H1 (cell line): ENCODE data around the gene C19orf53. TPM values are rescaled to one million over a fixed set of nuclear protein-coding genes. Genes with fewer than 3 reads are reported as not detected.

Experiments used
- CTCF ChIA-PET: fragments of 300-600 bp; sonication (Branson Sonifier 250); formaldehyde crosslinking; loops from one replicate; lab custom pipeline; 2021; ENCODE audit not compliant: partially characterized antibody; lab: Charles Lee
- POLR2A ChIA-PET: fragments of 300-600 bp; sonication (Branson Sonifier 250); formaldehyde crosslinking; loops from one replicate; lab custom pipeline; 2021; ENCODE audit warnings: inconsistent platforms; ENCODE audit not compliant: partially characterized antibody; lab: Charles Lee
- DNase-seq, 2 experiments: peaks; one replicate each; pipeline versions ENCODE4 v3.0.0 to v3.0.0-alpha.2; 2010 to 2022; ENCODE audit warnings: low spot score in 2 of 2, low read depth in 1 of 2, mixed read lengths in 1 of 2
- FAIRE-seq: peaks from 2 replicates; lab custom pipeline; 2011; peaks lifted over from hg19 to GRCh38; lab: Jason Lieb, UNC
- H2AFZ ChIP-seq: 2 replicates; pipeline ENCODE4 v1.8.1; 2012; ENCODE audit warnings: low read length, inconsistent platforms
- H2AK5ac ChIP-seq: 2 replicates; pipeline ENCODE4 v1.6.1; 2013; ENCODE audit warnings: low read depth, low read length
- H2BK120ac ChIP-seq: replicated peaks from 2 replicates; pipeline ENCODE3; 2013; ENCODE audit warnings: low read depth, low read length, inconsistent platforms
- H2BK12ac ChIP-seq: 2 replicates; pipeline ENCODE4 v1.6.1; 2013; ENCODE audit warnings: low read depth, low read length
- H2BK15ac ChIP-seq: 2 replicates; pipeline ENCODE4 v1.6.1; 2013; ENCODE audit warnings: low read length
- H2BK20ac ChIP-seq: 2 replicates; pipeline ENCODE4 v1.6.1; 2013; ENCODE audit warnings: low read length
- H2BK5ac ChIP-seq: 2 replicates; pipeline ENCODE4 v1.6.1; 2013; ENCODE audit warnings: low read depth, low read length
- H3K14ac ChIP-seq: 2 replicates; pipeline ENCODE4 v1.6.1; 2013; ENCODE audit warnings: inconsistent platforms; ENCODE audit not compliant: insufficient read length
- H3K18ac ChIP-seq: 2 replicates; pipeline ENCODE4 v1.6.1; 2013; ENCODE audit warnings: low read length; ENCODE audit errors: extremely low read depth
- H3K23ac ChIP-seq: 2 replicates; pipeline ENCODE4 v1.6.1; 2013; ENCODE audit warnings: inconsistent platforms; ENCODE audit not compliant: insufficient read length
- H3K23me2 ChIP-seq: 2 replicates; pipeline ENCODE4 v1.6.1; 2013; ENCODE audit warnings: low read depth, low read length
- H3K27ac ChIP-seq: 2 replicates; pipeline ENCODE4 v1.6.1; 2011; ENCODE audit warnings: low read depth, low read length, inconsistent platforms
- H3K27me3 ChIP-seq, 4 experiments: replicated peaks in 1 of 4; 1 replicate in 1 of 4; 2 replicates in 3 of 4; pipeline versions ENCODE4 v1.6.1 to v1.8.1; 2011 to 2013; ENCODE audit warnings: low read length in 3 of 4, mild to moderate bottlenecking in 3 of 4, inconsistent platforms in 2 of 4, mixed read lengths in 2 of 4, moderate library complexity in 1 of 4; ENCODE audit not compliant: control insufficient read depth in 3 of 4, insufficient read depth in 3 of 4; ENCODE audit errors: extremely low read depth in 1 of 4
- H3K36me3 ChIP-seq, 4 experiments: 2 replicates each; pipeline versions ENCODE4 v1.6.1 to v1.8.1; 2011 to 2013; ENCODE audit warnings: mild to moderate bottlenecking in 4 of 4, low read length in 3 of 4, moderate library complexity in 2 of 4, control low read depth in 1 of 4, inconsistent platforms in 1 of 4; ENCODE audit not compliant: insufficient read depth in 4 of 4, control insufficient read depth in 2 of 4
- H3K4ac ChIP-seq: replicated peaks from 2 replicates; pipeline ENCODE3; 2013; ENCODE audit warnings: low read length, low read depth, mixed read lengths, inconsistent platforms; ENCODE audit not compliant: insufficient read length
- H3K4me1 ChIP-seq, 4 experiments: replicated peaks in 1 of 4; 1 replicate in 1 of 4; 2 replicates in 3 of 4; pipeline versions ENCODE4 v1.6.1 to v1.8.1; 2011 to 2013; ENCODE audit warnings: low read length in 3 of 4, inconsistent platforms in 2 of 4, mixed read lengths in 1 of 4; ENCODE audit not compliant: insufficient read depth in 4 of 4, control insufficient read depth in 3 of 4
- H3K4me2 ChIP-seq, 2 experiments: 2 replicates each; pipeline versions ENCODE4 v1.6.1 to v1.8.1; 2011 to 2013; ENCODE audit warnings: low read depth in 2 of 2, low read length in 2 of 2, control low read depth in 1 of 2, inconsistent platforms in 1 of 2, mild to moderate bottlenecking in 1 of 2; ENCODE audit not compliant: insufficient read depth in 1 of 2
- H3K4me3 ChIP-seq, 4 experiments: fragments of 200-600, 300-600 bp in 1 of 4; sonication (generic), shearing (Covaris generic), sonication (Bioruptor Twin) in 1 of 4; 2 replicates each; pipeline versions ENCODE4 v1.5.1 to v1.8.1; 2011 to 2016; ENCODE audit warnings: low read length in 4 of 4, low read depth in 3 of 4, control low read depth in 2 of 4, inconsistent platforms in 2 of 4, mild to moderate bottlenecking in 2 of 4, mixed read lengths in 1 of 4, moderate library complexity in 1 of 4; ENCODE audit not compliant: insufficient read depth in 2 of 4; ENCODE audit errors: extremely low read depth in 1 of 4
- H3K56ac ChIP-seq: replicated peaks from 2 replicates; pipeline ENCODE3; 2013; ENCODE audit warnings: low read depth, mild to moderate bottlenecking, mixed read lengths, low read length, inconsistent platforms; ENCODE audit not compliant: insufficient read length
- H3K79me1 ChIP-seq: 2 replicates; pipeline ENCODE4 v1.6.1; 2013; ENCODE audit warnings: low read depth, low read length, control low read depth
- H3K79me2 ChIP-seq, 2 experiments: 2 replicates each; pipeline versions ENCODE4 v1.6.1 to v1.8.1; 2012 to 2013; ENCODE audit warnings: low read length in 2 of 2, mild to moderate bottlenecking in 2 of 2, inconsistent platforms in 1 of 2; ENCODE audit not compliant: insufficient read depth in 2 of 2, control insufficient read depth in 1 of 2
- H3K9ac ChIP-seq, 4 experiments: replicated peaks in 1 of 4; 1 replicate in 1 of 4; 2 replicates in 3 of 4; pipeline versions ENCODE4 v1.6.1 to v1.8.1; 2011 to 2013; ENCODE audit warnings: low read depth in 3 of 4, low read length in 3 of 4, control low read depth in 2 of 4, mild to moderate bottlenecking in 2 of 4, moderate library complexity in 2 of 4, inconsistent platforms in 1 of 4; ENCODE audit errors: extremely low read depth in 1 of 4
- H3K9me3 ChIP-seq, 2 experiments: 2 replicates each; pipeline versions ENCODE4 v1.6.1 to v1.8.1; 2012 to 2013; ENCODE audit warnings: mild to moderate bottlenecking in 2 of 2, moderate library complexity in 2 of 2, control low read depth in 1 of 2, inconsistent platforms in 1 of 2, low read depth in 1 of 2, low read length in 1 of 2, mixed read lengths in 1 of 2; ENCODE audit not compliant: insufficient read depth in 2 of 2
- H4K20me1 ChIP-seq, 2 experiments: replicated peaks in 1 of 2; 2 replicates each; pipeline versions ENCODE3 to v1.8.1; 2011 to 2013; ENCODE audit warnings: inconsistent platforms in 2 of 2, low read length in 2 of 2, mild to moderate bottlenecking in 1 of 2; ENCODE audit not compliant: insufficient read depth in 2 of 2, control insufficient read depth in 1 of 2
- H4K5ac ChIP-seq: 2 replicates; pipeline ENCODE4 v1.6.1; 2013; ENCODE audit warnings: low read length, low read depth, mixed read lengths, inconsistent platforms; ENCODE audit not compliant: insufficient read length
- H4K8ac ChIP-seq: 2 replicates; pipeline ENCODE4 v1.8.0; 2013; ENCODE audit warnings: mild to moderate bottlenecking, moderate library complexity, low read length, inconsistent platforms; ENCODE audit not compliant: insufficient read depth; ENCODE audit errors: extremely low read depth
- H4K91ac ChIP-seq: replicated peaks from 2 replicates; pipeline ENCODE3; 2013; ENCODE audit warnings: low read length, mixed read lengths, inconsistent platforms; ENCODE audit not compliant: insufficient read length
- CHD2 ChIP-seq: IDR thresholded peaks from 2 replicates; pipeline ENCODE4 v1.6.1; 2012; ENCODE audit warnings: low read length, improper control_type of control experiment
- GTF2F1 ChIP-seq: IDR thresholded peaks from 2 replicates; pipeline ENCODE4 v1.6.1; 2012; ENCODE audit warnings: low read depth, low read length, improper control_type of control experiment, borderline replicate concordance
- NANOG ChIP-seq: IDR thresholded peaks from 2 replicates; pipeline ENCODE4 v1.6.1; 2011; ENCODE audit warnings: low read length, low read depth, mild to moderate bottlenecking, inconsistent platforms; ENCODE audit not compliant: insufficient read depth, poor library complexity, severe bottlenecking
- NRF1 ChIP-seq: IDR thresholded peaks from 2 replicates; pipeline ENCODE4 v1.6.1; 2011; ENCODE audit warnings: mild to moderate bottlenecking, low read depth, low read length, improper control_type of control experiment
- RXRA ChIP-seq: IDR thresholded peaks from 2 replicates; pipeline ENCODE4 v1.6.1; 2011; ENCODE audit warnings: low read depth, mild to moderate bottlenecking, low read length, moderate library complexity; ENCODE audit not compliant: insufficient read depth
- WGBS, 2 experiments: shearing (Covaris generic) in 1 of 2; methylation state at CpG; one replicate each; pipeline versions ENCODE4 v1.1.6 to v1.1.7; 2013 to 2015; ENCODE audit warnings: low lambda C conversion rate in 2 of 2, mixed read lengths in 2 of 2, inconsistent platforms in 1 of 2, low coverage in 1 of 2, missing lambda C conversion rate in 1 of 2; ENCODE audit not compliant: insufficient replicate concordance in 2 of 2, insufficient coverage in 1 of 2, insufficient read length in 1 of 2; ENCODE audit errors: extremely low coverage in 1 of 2, missing lambda C conversion rate in 1 of 2; 5-methylcytosine and 5-hydroxymethylcytosine counted together
- polyA plus RNA-seq, 7 experiments: library from polyadenylated mRNA; depleted of rRNA in 3 of 7; stranded (reverse) in 5 of 7; unstranded in 2 of 7; fragments of >200 nt in 5 of 7; fragments of 200-250 nt in 2 of 7; gene quantifications; 1 replicate in 5 of 7; 2 replicates in 1 of 7; 4 replicates in 1 of 7; pipeline versions ENCODE4 v1.2.1 to v1.2.3, GENCODE V29; 2011 to 2013; ENCODE audit warnings: missing spikeins in 2 of 7, mixed read lengths in 2 of 7
- total RNA-seq: library from RNA; stranded (reverse); fragmentation: NEBNext Ultra II Directional; extraction: Animal tissue kit (Norgen Biotek cat#: 25700); gene quantifications from 2 replicates; pipeline ENCODE4 v1.2.1, GENCODE V29; 2021

The C19orf53 gene
- total and polyA plus RNA-seq, 2 of the 8 experiments (the other 6 are each of a cell fraction or from before 2014, with no cell fraction given): 104 to 169 TPM

DNA sequence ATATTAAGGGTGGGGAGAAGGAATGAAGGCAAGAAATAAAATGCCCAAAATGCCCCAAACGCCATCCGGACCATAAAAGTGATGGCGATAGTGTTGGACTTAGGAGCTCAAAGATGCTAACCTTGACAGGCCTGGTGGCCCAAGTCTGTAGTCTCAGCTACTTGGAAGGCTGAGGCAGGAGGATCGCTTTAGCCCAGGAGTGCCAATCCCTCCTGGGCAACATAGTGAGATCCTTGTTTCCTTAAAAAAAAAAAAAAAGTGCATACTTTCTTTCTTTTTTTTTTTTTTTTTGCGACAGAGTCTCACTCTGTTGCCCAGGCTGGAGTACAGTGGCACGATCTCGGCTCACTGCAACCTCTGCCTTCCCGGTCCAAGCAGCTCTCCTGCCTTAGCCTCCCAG lies 41.9 kb upstream of the C19orf53 start:
- Histone ChIP-seq H3K23me2 (peaks cover 4% of the 10 kb centered on the region), H2AK5ac (no peak overlapping the region), H3K79me1 (no peaks in the 10 kb centered on the region; the same call in 1 of the 2 replicates), H2BK15ac (no peak overlapping the region), H3K4me1 (peaks cover 0 to 5% (median 0%) of the 10 kb centered on the region in 4 experiments; a peak in 2 of 7 replicates), H4K91ac (no peak overlapping the region), H3K9ac (peak overlapping the region in 1 of 4 experiments; percentile 81; a peak in 1 of 7 replicates), H2BK20ac (no peak overlapping the region), H3K36me3 (no peaks in the 10 kb centered on the region; a peak in 1 of 8 replicates), H3K18ac (no peak overlapping the region), H3K27ac (no peak overlapping the region), H2BK120ac (no peak overlapping the region), H2BK5ac (no peak overlapping the region), H3K4me2 (peak overlapping the region; percentile 81 to 88; a peak in 3 of 4 replicates), H4K20me1 (no peaks in the 10 kb centered on the region), H3K9me3 (no peaks in the 10 kb centered on the region), H4K8ac (no peak overlapping the region), H2AFZ (no peak overlapping the region), H4K5ac (no peak overlapping the region), H3K4ac (no peak overlapping the region), H3K79me2 (no peaks in the 10 kb centered on the region), H3K23ac (no peak overlapping the region), H2BK12ac (no peak overlapping the region), H3K27me3 (no peaks in the 10 kb centered on the region), H3K14ac (no peak overlapping the region), H3K4me3 (peak overlapping the region in 3 of 4 experiments; percentile 48 to 61 (median 61); a peak in 4 of 8 replicates), H3K56ac (no peak overlapping the region)
- ChIA-PET CTCF (interaction anchor here (0.9 to 3.0 kb wide), 4 partner anchors 10 to 311 kb away, joined by 3 to 13 read pairs (median 4); no protein-coding TSS in a partner anchor), POLR2A (interaction anchor here (1.1 kb wide), 1 partner anchor 8 kb away, joined by 4 read pairs; no protein-coding TSS in a partner anchor)
- no peak for DNase-seq
- TF ChIP-seq CHD2 (no peak), NANOG (no peak), NRF1 (no peak), GTF2F1 (no peak), RXRA (no peak)
- FAIRE-seq: no peak
- 88% methylated on average over 7 of the region's 8 CpGs; no CpG with 5 or more reads in 1 of the 2 experiments for WGBS, 2 experiments
